ENCODE results near the gene PPP2R3C.
"Not testable (repeated sequence)": the region's sequence is repeated elsewhere in the genome, so short reads cannot be mapped to it uniquely, and the experiment has no call there.

- TF ChIP-seq CTCF, POLR2A (IDR thresholded peaks at IDR 0.05): not testable (repeated sequence)
Measured at GRCh38 chr14:35038312-35038711, 83.5 kb downstream of the PPP2R3C start.
